Esophagus muscularis mucosa (tissue), 4 donors: ENCODE measurements around the gene PRKCB.

Experiments used
- CTCF ChIP-seq, 3 experiments: fragments of 200-600 bp in 2 of 3; fragments of 450-650 bp in 1 of 3; sonication (generic) in 2 of 3; IDR thresholded peaks; one replicate each; pipeline ENCODE4 v1.5.1; 2017 to 2019; ENCODE audit warnings: antibody characterized with exemption in 3 of 3, mild to moderate bottlenecking in 2 of 3, moderate library complexity in 1 of 3
- EP300 ChIP-seq: sonication (generic); formaldehyde crosslinking; IDR thresholded peaks from one replicate; pipeline ENCODE4 v1.6.1; 2017; ENCODE audit warnings: antibody characterized with exemption
- POLR2A ChIP-seq: fragments of 450-650 bp; IDR thresholded peaks from one replicate; pipeline ENCODE4 v1.6.1; 2017; ENCODE audit warnings: antibody characterized with exemption, moderate library complexity, mild to moderate bottlenecking, low read depth
- POLR2AphosphoS5 ChIP-seq, 2 donors: sonication (generic); formaldehyde crosslinking; IDR thresholded peaks; one replicate each; pipeline ENCODE4 v1.6.1; 2017; ENCODE audit warnings: antibody characterized with exemption in 2 of 2

GRCh38 chr16:23965137-23965733 is 129.5 kb downstream of the PRKCB start:
- TF ChIP-seq POLR2AphosphoS5 (IDR thresholded peaks at IDR 0.05) = no peak
- no peak for TF ChIP-seq CTCF (IDR thresholded peaks at IDR 0.05)
- no peak for TF ChIP-seq EP300
- TF ChIP-seq POLR2A = no peak
